ENCODE data around the gene GALNT9. TPM values are rescaled to one million over a fixed set of nuclear protein-coding genes. Genes with fewer than 3 reads are reported as not detected.

GALNT9 gene
- total RNA-seq, 1 experiment from 2014 or later = 0.44 TPM

- Histone ChIP-seq H3K9me2 (replicated peaks; ENCODE audit: low read length) (no peaks in the 10 kb centered on the region), H4K20me1 (ENCODE audit: low read length) (no peaks in the 10 kb centered on the region), H3K9ac (ENCODE audit: low read length) (no peak overlapping the region), H3K4me2 (ENCODE audit: low read length) (peak overlapping the region; percentile 100), H3K79me2 (ENCODE audit: low read length) (no peaks in the 10 kb centered on the region), H3K27ac (ENCODE audit: low read length) (no peak overlapping the region), H3F3A (ENCODE audit: low read length, unreplicated experiment) (no peaks in the 10 kb centered on the region), H3K4me1 (ENCODE audit: insufficient read depth, low read length) (peaks cover 15% of the 10 kb centered on the region), H3K27me3 (ENCODE audit: low read length) (no peaks in the 10 kb centered on the region), H3K36me3 (ENCODE audit: low read depth, low read length) (no peaks in the 10 kb centered on the region), H2AFZ (ENCODE audit: low read length) (no peak overlapping the region), H3K9me3 (ENCODE audit: low read length) (no peaks in the 10 kb centered on the region), H3K4me3 (ENCODE audit: low read length) (peak overlapping the region; percentile 87)
- POLR2A ChIA-PET (ENCODE audit: unreplicated experiment) = no interaction called here
- CTCF ChIA-PET = no interaction called here
- TF ChIP-seq EZH2 (IDR thresholded peaks at IDR 0.05; ENCODE audit: low read length, unreplicated experiment) (no peak), EZH2phosphoT487 (IDR thresholded peaks at IDR 0.05; ENCODE audit: borderline replicate concordance, low read length) (no peak)
- TF ChIP-seq, protein P1, sequence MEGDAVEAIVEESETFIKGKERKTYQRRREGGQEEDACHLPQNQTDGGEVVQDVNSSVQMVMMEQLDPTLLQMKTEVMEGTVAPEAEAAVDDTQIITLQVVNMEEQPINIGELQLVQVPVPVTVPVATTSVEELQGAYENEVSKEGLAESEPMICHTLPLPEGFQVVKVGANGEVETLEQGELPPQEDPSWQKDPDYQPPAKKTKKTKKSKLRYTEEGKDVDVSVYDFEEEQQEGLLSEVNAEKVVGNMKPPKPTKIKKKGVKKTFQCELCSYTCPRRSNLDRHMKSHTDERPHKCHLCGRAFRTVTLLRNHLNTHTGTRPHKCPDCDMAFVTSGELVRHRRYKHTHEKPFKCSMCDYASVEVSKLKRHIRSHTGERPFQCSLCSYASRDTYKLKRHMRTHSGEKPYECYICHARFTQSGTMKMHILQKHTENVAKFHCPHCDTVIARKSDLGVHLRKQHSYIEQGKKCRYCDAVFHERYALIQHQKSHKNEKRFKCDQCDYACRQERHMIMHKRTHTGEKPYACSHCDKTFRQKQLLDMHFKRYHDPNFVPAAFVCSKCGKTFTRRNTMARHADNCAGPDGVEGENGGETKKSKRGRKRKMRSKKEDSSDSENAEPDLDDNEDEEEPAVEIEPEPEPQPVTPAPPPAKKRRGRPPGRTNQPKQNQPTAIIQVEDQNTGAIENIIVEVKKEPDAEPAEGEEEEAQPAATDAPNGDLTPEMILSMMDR (conservative IDR thresholded peaks at IDR 0.05; ENCODE audit: low read depth, low read length) = no peak
- BruUV-seq (replicated peaks) = no TSS peak
- DNase-seq = no peak
- no peak for ATAC-seq
- intact Hi-C loops (cut with micrococcal nuclease) = no loop called here
Observed at GRCh38 chr12:132190834-132191500, 138.4 kb downstream of the GALNT9 start.

- DNase-seq = no peak
- peak overlapping the region; percentile 87 for H3K4me3 ChIP-seq (ENCODE audit: low read length)
- H3K27me3 ChIP-seq (ENCODE audit: low read length) = peaks cover 5% of the 10 kb centered on the region; the same call in 1 of the 2 replicates
- no peaks in the 10 kb centered on the region for H4K20me1 ChIP-seq (ENCODE audit: low read length)
- no peaks in the 10 kb centered on the region for H3F3A ChIP-seq (ENCODE audit: low read length, unreplicated experiment)
- H3K4me2 ChIP-seq (ENCODE audit: low read length) = peak overlapping the region; percentile 100
- H3K27ac ChIP-seq (ENCODE audit: low read length) = peak overlapping the region; percentile 10; the same call in 1 of the 2 replicates
- ChIA-PET CTCF (interaction anchor here (0.5 to 1.0 kb wide), 2 partner anchors 27 to 371 kb away, joined by 4 to 5 read pairs; no protein-coding TSS in a partner anchor), POLR2A (ENCODE audit: unreplicated experiment) (no interaction called here)
- no peaks in the 10 kb centered on the region for H3K9me2 ChIP-seq (replicated peaks; ENCODE audit: low read length)
- H3K36me3 ChIP-seq (ENCODE audit: low read depth, low read length) = no peaks in the 10 kb centered on the region
- no peak for TF ChIP-seq EZH2 (IDR thresholded peaks at IDR 0.05; ENCODE audit: low read length, unreplicated experiment)
- TF ChIP-seq, protein P1 (conservative IDR thresholded peaks at IDR 0.05; ENCODE audit: low read depth, low read length) = no peak
- TF ChIP-seq EZH2phosphoT487 (IDR thresholded peaks at IDR 0.05; ENCODE audit: borderline replicate concordance, low read length) = no peak
- H3K9me3 ChIP-seq (ENCODE audit: low read length) = no peaks in the 10 kb centered on the region
- H3K9ac ChIP-seq (ENCODE audit: low read length) = peak overlapping the region; percentile 79
- intact Hi-C loops (cut with micrococcal nuclease) = no loop called here
- H3K79me2 ChIP-seq (ENCODE audit: low read length) = no peaks in the 10 kb centered on the region
- peak overlapping the region; percentile 82 for H2AFZ ChIP-seq (ENCODE audit: low read length)
- peaks cover 15% of the 10 kb centered on the region for H3K4me1 ChIP-seq (ENCODE audit: insufficient read depth, low read length)
- ATAC-seq = peak; percentile 27
- TSS peak; percentile 65 for BruUV-seq (replicated peaks)
Observed at GRCh38 chr12:132190012-132190755, 139.2 kb downstream of the GALNT9 start.
